HepG2 (cell line): ENCODE measurements around the gene TACC3. TPM values are rescaled to one million over a fixed set of nuclear protein-coding genes. Genes with fewer than 3 reads are reported as not detected.
A peak's percentile ranks its signal among the peaks of the same experiment; 100 is the strongest.

ENCODE experiments used
- CHCHD3 ChIP-seq: sonication (generic); formaldehyde crosslinking; IDR thresholded peaks from 2 replicates; pipeline ENCODE4 v1.8.0; 2022; ENCODE audit warnings: mild to moderate bottlenecking, missing genetic modification reagents, moderate library complexity
- CREM ChIP-seq, 2 experiments: sonication (generic) in 1 of 2; formaldehyde crosslinking in 1 of 2; IDR thresholded peaks; 2 replicates each; pipeline versions ENCODE4 v1.4.0 to v1.6.1; 2016 to 2020; ENCODE audit warnings: antibody characterized with exemption in 1 of 2, mild to moderate bottlenecking in 1 of 2, missing genetic modification reagents in 1 of 2
- DMAP1 ChIP-seq: IDR thresholded peaks from 2 replicates; pipeline ENCODE4 v1.6.1; 2016
- ELF4 ChIP-seq: sonication (generic); formaldehyde crosslinking; IDR thresholded peaks from 2 replicates; pipeline ENCODE4 v1.5.0; 2020; ENCODE audit warnings: missing genetic modification reagents, mild to moderate bottlenecking, moderate library complexity, borderline replicate concordance
- HNRNPL ChIP-seq: fragments of 200-400 bp; formaldehyde crosslinking; IDR thresholded peaks from 2 replicates; pipeline ENCODE4 v1.6.1; 2017; ENCODE audit warnings: mild to moderate bottlenecking, low read depth, low read length
- KLF16 ChIP-seq, 2 experiments: sonication (generic) in 1 of 2; formaldehyde crosslinking in 1 of 2; IDR thresholded peaks; 2 replicates each; pipeline versions ENCODE4 v1.6.1 to v1.8.0; 2016 to 2023; ENCODE audit warnings: missing genetic modification reagents in 2 of 2, missing compliant biosample characterization in 1 of 2
- KMT2A ChIP-seq: sonication (generic); formaldehyde crosslinking; IDR thresholded peaks from 2 replicates; pipeline ENCODE4 v1.4.0; 2020; ENCODE audit warnings: missing genetic modification reagents
- MAF1 ChIP-seq: sonication (generic); formaldehyde crosslinking; IDR thresholded peaks from 2 replicates; pipeline ENCODE4 v1.5.0; 2020; ENCODE audit warnings: missing genetic modification reagents, borderline replicate concordance
- MIXL1 ChIP-seq: IDR thresholded peaks from 2 replicates; pipeline ENCODE4 v1.6.1; 2016
- MXI1 ChIP-seq: IDR thresholded peaks from 3 replicates; pipeline ENCODE4 v1.6.1; 2012; ENCODE audit warnings: low read depth, low read length, inconsistent platforms, borderline replicate concordance
- NFKB2 ChIP-seq: sonication (generic); formaldehyde crosslinking; IDR thresholded peaks from 2 replicates; pipeline ENCODE4 v1.4.0; 2020; ENCODE audit warnings: missing genetic modification reagents, borderline replicate concordance
- NR2F2 ChIP-seq: IDR thresholded peaks from 2 replicates; pipeline ENCODE4 v1.6.1; 2012; ENCODE audit warnings: low read depth, inconsistent platforms, borderline replicate concordance
- PHF5A ChIP-seq: IDR thresholded peaks from one replicate; pipeline ENCODE4 v1.6.1; 2018; ENCODE audit warnings: low read depth, missing genetic modification reagents; ENCODE audit not compliant: unreplicated experiment
- SATB2 ChIP-seq: sonication (generic); formaldehyde crosslinking; IDR thresholded peaks from 2 replicates; pipeline ENCODE4 v1.5.0; 2020; ENCODE audit warnings: missing genetic modification reagents
- SNAI1 ChIP-seq: sonication (generic); formaldehyde crosslinking; IDR thresholded peaks from 2 replicates; pipeline ENCODE4 v1.5.0; 2020; ENCODE audit warnings: mild to moderate bottlenecking, missing genetic modification reagents, borderline replicate concordance
- TAF1 ChIP-seq: sonication (generic); formaldehyde crosslinking; IDR thresholded peaks from 2 replicates; pipeline ENCODE4 v1.4.0; 2020; ENCODE audit warnings: missing genetic modification reagents
- ZFP36L2 ChIP-seq: sonication (generic); formaldehyde crosslinking; IDR thresholded peaks from 2 replicates; pipeline ENCODE4 v1.4.0; 2020; ENCODE audit warnings: missing genetic modification reagents
- ZNF354B ChIP-seq: sonication (generic); formaldehyde crosslinking; IDR thresholded peaks from 2 replicates; pipeline ENCODE4 v1.8.0; 2022; ENCODE audit warnings: mild to moderate bottlenecking, missing genetic modification reagents
- ZNF510 ChIP-seq: sonication (generic); formaldehyde crosslinking; IDR thresholded peaks from 2 replicates; pipeline ENCODE4 v1.4.0; 2020; ENCODE audit warnings: low read depth, mild to moderate bottlenecking, missing genetic modification reagents
- ZNF589 ChIP-seq: sonication (generic); formaldehyde crosslinking; conservative IDR thresholded peaks from 2 replicates; pipeline ENCODE4 v1.8.0; 2022; ENCODE audit warnings: mild to moderate bottlenecking, moderate library complexity, missing genetic modification reagents
- ZNF615 ChIP-seq: sonication (generic); formaldehyde crosslinking; IDR thresholded peaks from 2 replicates; pipeline ENCODE4 v1.5.0; 2020; ENCODE audit warnings: mild to moderate bottlenecking, missing genetic modification reagents, borderline replicate concordance
- ZNF644 ChIP-seq: IDR thresholded peaks from 2 replicates; pipeline ENCODE4 v1.6.1; 2016; ENCODE audit warnings: low read depth
- ZNF672 ChIP-seq: sonication (generic); formaldehyde crosslinking; IDR thresholded peaks from 2 replicates; pipeline ENCODE4 v1.8.1; 2022; ENCODE audit warnings: missing genetic modification reagents
- ZNF747 ChIP-seq: sonication (generic); formaldehyde crosslinking; IDR thresholded peaks from 2 replicates; pipeline ENCODE4 v1.8.1; 2023; ENCODE audit warnings: missing genetic modification reagents, mild to moderate bottlenecking, borderline replicate concordance
- ZSCAN20 ChIP-seq: sonication (generic); formaldehyde crosslinking; IDR thresholded peaks from 2 replicates; pipeline ENCODE4 v1.4.0; 2020; ENCODE audit warnings: missing genetic modification reagents, mild to moderate bottlenecking, borderline replicate concordance
- ZSCAN9 ChIP-seq: IDR thresholded peaks from 2 replicates; pipeline ENCODE4 v1.6.1; 2016; ENCODE audit warnings: borderline replicate concordance
- polyA plus RNA-seq, 8 experiments: library from polyadenylated mRNA; depleted of rRNA in 3 of 8; stranded (reverse) in 7 of 8; unstranded in 1 of 8; fragments of >200 nt; fragmentation: Illumina TruSeq in 4 of 8; extraction: Trizol in 4 of 8; gene quantifications; 2 replicates each; pipeline versions ENCODE4 v1.2.1 to v1.2.3, GENCODE V29; 2011 to 2016; ENCODE audit warnings: low read depth in 4 of 8, missing spikeins in 1 of 8, mixed read lengths in 1 of 8; ENCODE audit not compliant: insufficient read depth in 1 of 8
- total RNA-seq, 5 experiments: library from RNA; depleted of rRNA; stranded (reverse); fragments of >200 nt; fragmentation: Illumina TruSeq; extraction: Trizol; gene quantifications; 2 replicates each; pipeline ENCODE4 v1.2.3, GENCODE V29; 2016; ENCODE audit warnings: low read depth in 1 of 5
- TF ChIP-seq, protein P1 (sequence below): sonication (generic); formaldehyde crosslinking; IDR thresholded peaks from 2 replicates; pipeline ENCODE4 v1.5.0; 2020; ENCODE audit warnings: missing genetic modification reagents
- TF ChIP-seq, protein P2 (sequence below): sonication (generic); formaldehyde crosslinking; conservative IDR thresholded peaks from 2 replicates; pipeline ENCODE4 v1.5.0; 2020; ENCODE audit warnings: missing genetic modification reagents
- TF ChIP-seq, protein P3 (sequence below): sonication (generic); formaldehyde crosslinking; IDR thresholded peaks from 2 replicates; pipeline ENCODE4 v1.4.0; 2020; ENCODE audit warnings: missing genetic modification reagents, low read depth, mild to moderate bottlenecking, borderline replicate concordance

The TACC3 gene
- total and polyA plus RNA-seq, 2 of the 13 experiments (the other 11 are each of a cell fraction or from before 2014, with no cell fraction given) = 20.3 to 21.2 TPM

DNA sequence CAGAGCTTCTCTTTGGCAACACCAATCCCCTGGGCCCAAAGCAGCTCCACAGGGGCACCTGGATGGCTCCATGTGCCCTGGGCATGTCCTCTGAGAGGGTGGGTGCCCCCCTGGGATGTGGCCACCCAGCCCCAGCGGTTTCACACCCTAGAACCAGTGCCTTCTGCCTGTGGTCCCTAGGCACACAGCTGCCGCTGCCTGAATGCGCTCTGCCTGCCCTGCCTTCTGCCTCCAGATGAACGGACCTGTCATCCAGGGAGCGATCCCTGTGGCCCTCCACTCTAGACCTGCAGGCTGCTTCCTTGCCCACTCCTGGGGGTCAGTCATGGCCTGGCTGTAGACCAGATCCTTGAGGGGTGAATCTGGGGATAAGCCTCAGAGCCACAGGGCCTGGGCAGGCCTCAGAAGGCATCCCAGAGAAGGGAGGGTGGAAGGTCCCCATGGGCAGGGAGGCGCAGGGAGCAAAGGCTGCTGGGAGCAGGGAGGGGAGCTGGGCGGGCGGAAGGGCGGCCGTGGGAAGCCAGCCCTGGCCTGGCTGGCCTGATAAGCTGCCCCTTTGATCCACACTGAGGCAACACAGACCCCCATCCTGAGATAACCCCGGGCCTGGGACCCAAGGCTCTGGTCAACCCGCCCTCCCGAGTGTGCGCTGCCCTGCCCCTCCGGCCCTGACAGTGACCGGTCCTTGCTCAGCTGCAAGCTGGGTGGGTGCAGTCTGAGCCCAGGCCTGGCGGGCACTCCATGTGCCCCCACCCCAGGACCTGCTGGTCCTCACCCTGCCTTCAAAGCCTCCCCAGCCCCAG is 63.7 kb downstream of the TACC3 start (continued):
- TF ChIP-seq ZSCAN9 (CRISPR knock-in tag) (no peak), ZFP36L2 (CRISPR knock-in tag) (no peak), CREM (IDR thresholded peaks at IDR 0.05) (peak; percentile 51; the same call in 1 of the 2 replicates), CREM (CRISPR knock-in tag; IDR thresholded peaks at IDR 0.05) (no peak), ZNF672 (CRISPR knock-in tag) (no peak), KLF16 (CRISPR knock-in tag; IDR thresholded peaks at IDR 0.05) (no peak), ZNF644 (CRISPR knock-in tag) (no peak), SNAI1 (CRISPR knock-in tag) (no peak), NR2F2 (no peak), ZNF354B (CRISPR knock-in tag) (no peak), NFKB2 (CRISPR knock-in tag) (peak; percentile 80; the same call in 1 of the 2 replicates), PHF5A (CRISPR knock-in tag) (peak; percentile 32), ZNF589 (CRISPR knock-in tag) (no peak), SATB2 (CRISPR knock-in tag) (no peak), ZSCAN20 (CRISPR knock-in tag) (no peak), CHCHD3 (CRISPR knock-in tag) (0 out of 2 replicates have a peak, but pooled peaks have one; percentile 21), KMT2A (CRISPR knock-in tag) (no peak), ZNF747 (CRISPR knock-in tag) (no peak; the same call in 1 of the 2 replicates), DMAP1 (peak; percentile 45; the same call in 1 of the 2 replicates), HNRNPL (peak; percentile 93; the same call in 1 of the 2 replicates), ZNF615 (CRISPR knock-in tag) (no peak), TAF1 (CRISPR knock-in tag) (peak; percentile 46; the same call in 1 of the 2 replicates), ELF4 (CRISPR knock-in tag) (no peak), MXI1 (no peak), ZNF510 (peak; percentile 76; the same call in 1 of the 2 replicates), MAF1 (peak; percentile 34; the same call in 1 of the 2 replicates), MIXL1 (no peak)
- TF ChIP-seq, protein P1, sequence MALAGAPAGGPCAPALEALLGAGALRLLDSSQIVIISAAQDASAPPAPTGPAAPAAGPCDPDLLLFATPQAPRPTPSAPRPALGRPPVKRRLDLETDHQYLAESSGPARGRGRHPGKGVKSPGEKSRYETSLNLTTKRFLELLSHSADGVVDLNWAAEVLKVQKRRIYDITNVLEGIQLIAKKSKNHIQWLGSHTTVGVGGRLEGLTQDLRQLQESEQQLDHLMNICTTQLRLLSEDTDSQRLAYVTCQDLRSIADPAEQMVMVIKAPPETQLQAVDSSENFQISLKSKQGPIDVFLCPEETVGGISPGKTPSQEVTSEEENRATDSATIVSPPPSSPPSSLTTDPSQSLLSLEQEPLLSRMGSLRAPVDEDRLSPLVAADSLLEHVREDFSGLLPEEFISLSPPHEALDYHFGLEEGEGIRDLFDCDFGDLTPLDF (CRISPR knock-in tag) = no peak
- TF ChIP-seq, protein P2, sequence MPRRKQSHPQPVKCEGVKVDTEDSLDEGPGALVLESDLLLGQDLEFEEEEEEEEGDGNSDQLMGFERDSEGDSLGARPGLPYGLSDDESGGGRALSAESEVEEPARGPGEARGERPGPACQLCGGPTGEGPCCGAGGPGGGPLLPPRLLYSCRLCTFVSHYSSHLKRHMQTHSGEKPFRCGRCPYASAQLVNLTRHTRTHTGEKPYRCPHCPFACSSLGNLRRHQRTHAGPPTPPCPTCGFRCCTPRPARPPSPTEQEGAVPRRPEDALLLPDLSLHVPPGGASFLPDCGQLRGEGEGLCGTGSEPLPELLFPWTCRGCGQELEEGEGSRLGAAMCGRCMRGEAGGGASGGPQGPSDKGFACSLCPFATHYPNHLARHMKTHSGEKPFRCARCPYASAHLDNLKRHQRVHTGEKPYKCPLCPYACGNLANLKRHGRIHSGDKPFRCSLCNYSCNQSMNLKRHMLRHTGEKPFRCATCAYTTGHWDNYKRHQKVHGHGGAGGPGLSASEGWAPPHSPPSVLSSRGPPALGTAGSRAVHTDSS = no peak
- TF ChIP-seq, protein P3, sequence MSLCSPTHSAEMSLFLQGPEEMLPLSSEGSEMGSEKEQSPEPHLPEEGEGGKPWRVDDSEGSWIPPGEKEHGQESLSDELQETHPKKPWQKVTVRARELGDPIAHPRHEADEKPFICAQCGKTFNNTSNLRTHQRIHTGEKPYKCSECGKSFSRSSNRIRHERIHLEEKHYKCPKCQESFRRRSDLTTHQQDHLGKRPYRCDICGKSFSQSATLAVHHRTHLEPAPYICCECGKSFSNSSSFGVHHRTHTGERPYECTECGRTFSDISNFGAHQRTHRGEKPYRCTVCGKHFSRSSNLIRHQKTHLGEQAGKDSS = peak; percentile 89
